HEK293T (cell line): ENCODE data around the gene UBXN6.

ENCODE experiments used
- ARNT ChIP-seq: fragments of 450-650 bp; IDR thresholded peaks from 2 replicates; pipeline ENCODE4 v1.6.1; 2017; ENCODE audit warnings: mild to moderate bottlenecking
- BHLHE40 ChIP-seq: fragments of 450-650 bp; IDR thresholded peaks from 2 replicates; pipeline ENCODE4 v1.6.1; 2016; ENCODE audit warnings: mild to moderate bottlenecking, moderate library complexity, borderline replicate concordance
- ELF4 ChIP-seq: fragments of 450-650 bp; IDR thresholded peaks from 2 replicates; pipeline ENCODE4 v1.6.1; 2017; ENCODE audit warnings: antibody characterized with exemption
- FOXA1 ChIP-seq: fragments of 450-650 bp; IDR thresholded peaks from 2 replicates; pipeline ENCODE4 v1.6.1; 2016; ENCODE audit warnings: mild to moderate bottlenecking
- FOXK2 ChIP-seq: fragments of 450-650 bp; IDR thresholded peaks from 2 replicates; pipeline ENCODE4 v1.6.1; 2016; ENCODE audit warnings: mild to moderate bottlenecking
- FOXM1 ChIP-seq: fragments of 450-650 bp; IDR thresholded peaks from 2 replicates; pipeline ENCODE4 v1.6.1; 2017; ENCODE audit warnings: mild to moderate bottlenecking, borderline replicate concordance
- HDGF ChIP-seq: fragments of 450-650 bp; IDR thresholded peaks from 2 replicates; pipeline ENCODE4 v1.6.1; 2017; ENCODE audit warnings: antibody characterized with exemption, borderline replicate concordance
- L3MBTL2 ChIP-seq: fragments of 450-650 bp; conservative IDR thresholded peaks from 2 replicates; pipeline ENCODE4 v1.6.1; 2016; ENCODE audit warnings: mild to moderate bottlenecking
- NFRKB ChIP-seq: fragments of 450-650 bp; IDR thresholded peaks from 2 replicates; pipeline ENCODE4 v1.6.1; 2016; ENCODE audit warnings: mild to moderate bottlenecking, moderate library complexity
- SP1 ChIP-seq: fragments of 450-650 bp; IDR thresholded peaks from 2 replicates; pipeline ENCODE4 v1.6.1; 2017
- SUZ12 ChIP-seq: fragments of 450-650 bp; IDR thresholded peaks from 2 replicates; pipeline ENCODE4 v1.6.1; 2016; ENCODE audit warnings: mild to moderate bottlenecking
- TARDBP ChIP-seq: fragments of 450-650 bp; IDR thresholded peaks from 2 replicates; pipeline ENCODE4 v1.6.1; 2016

DNA sequence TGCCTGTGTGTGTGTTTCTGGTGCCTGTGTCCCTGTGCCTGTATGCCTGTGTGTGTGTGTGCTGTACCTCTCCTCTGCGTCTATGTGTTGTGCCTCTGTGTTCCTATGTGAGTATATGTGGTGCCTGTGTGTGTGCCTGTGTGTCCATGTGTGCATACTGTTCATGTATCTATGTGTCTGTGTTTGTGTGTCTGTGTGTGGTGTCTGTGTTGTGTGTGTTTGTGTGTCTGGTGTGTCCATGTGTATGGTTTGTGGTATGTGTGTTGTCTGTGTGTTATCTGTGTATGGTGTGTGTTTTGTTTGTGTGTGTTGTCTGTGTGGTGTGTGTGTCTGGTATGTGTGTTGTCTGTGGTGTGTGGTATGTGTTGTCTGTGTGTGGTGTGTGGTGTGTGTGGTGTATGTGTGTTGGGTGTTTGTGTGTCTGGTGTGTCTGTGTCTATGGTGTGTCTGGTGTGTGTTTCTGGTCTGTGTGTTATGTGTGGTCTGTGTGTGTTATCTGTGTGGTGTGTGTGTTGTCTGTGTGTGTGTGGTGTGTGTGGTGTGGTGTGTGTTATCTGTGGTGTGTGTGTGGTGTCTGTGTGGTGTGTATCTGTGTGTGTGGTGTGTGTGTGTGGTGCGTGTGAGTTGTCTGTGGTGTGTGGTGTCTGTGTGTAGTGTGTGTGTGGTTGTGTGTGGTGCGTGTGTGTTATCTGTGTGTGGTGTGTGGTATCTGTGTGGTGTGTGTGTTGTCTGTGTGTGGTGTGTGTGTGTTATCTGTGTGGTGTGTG lies 34.9 kb upstream of the UBXN6 start:
- TF ChIP-seq L3MBTL2 (no peak), TARDBP (peak; percentile 72; the same call in 1 of the 2 replicates), FOXA1 (no peak), FOXM1 (no peak), ARNT (no peak), ELF4 (no peak), SUZ12 (no peak), FOXK2 (no peak), NFRKB (no peak), BHLHE40 (no peak), HDGF (no peak), SP1 (no peak)
